H9 (cell line): ENCODE measurements around the gene RRAGC. TPM values are rescaled to one million over a fixed set of nuclear protein-coding genes. Genes with fewer than 3 reads are reported as not detected.

Experiments used
- DNase-seq: peaks from one replicate; pipeline ENCODE4 v3.0.0-alpha.2; 2017
- H2AFZ ChIP-seq: one replicate; pipeline ENCODE4 v1.6.1; 2013; ENCODE audit warnings: mild to moderate bottlenecking, low read length, control low read depth, moderate library complexity
- H2AK5ac ChIP-seq: 2 replicates; pipeline ENCODE4 v1.6.1; 2013; ENCODE audit warnings: low read length, control low read depth, mixed read lengths; ENCODE audit not compliant: insufficient read length
- H2BK120ac ChIP-seq: one replicate; pipeline ENCODE4 v1.6.1; 2013; ENCODE audit warnings: low read depth, mild to moderate bottlenecking, low read length, control low read depth, inconsistent platforms; ENCODE audit not compliant: poor library complexity, severe bottlenecking
- H2BK12ac ChIP-seq: 2 replicates; pipeline ENCODE4 v1.6.1; 2013; ENCODE audit warnings: low read length, control low read depth, mixed read lengths, low read depth; ENCODE audit not compliant: insufficient read length
- H2BK15ac ChIP-seq: 2 replicates; pipeline ENCODE4 v1.6.1; 2013; ENCODE audit warnings: low read depth, low read length, control low read depth
- H2BK20ac ChIP-seq: one replicate; pipeline ENCODE4 v1.6.1; 2013; ENCODE audit warnings: low read depth, mild to moderate bottlenecking, low read length, control low read depth, inconsistent platforms; ENCODE audit not compliant: poor library complexity, severe bottlenecking
- H2BK5ac ChIP-seq: 2 replicates; pipeline ENCODE4 v1.6.1; 2013; ENCODE audit warnings: low read length, control low read depth, mixed read lengths; ENCODE audit not compliant: insufficient read length
- H3K14ac ChIP-seq: 2 replicates; pipeline ENCODE4 v1.6.1; 2013; ENCODE audit warnings: low read length, control low read depth; ENCODE audit not compliant: insufficient read depth
- H3K18ac ChIP-seq: 2 replicates; pipeline ENCODE4 v1.6.1; 2013; ENCODE audit warnings: low read depth, mild to moderate bottlenecking, mixed read lengths, low read length, control low read depth; ENCODE audit not compliant: insufficient read length
- H3K23ac ChIP-seq: 2 replicates; pipeline ENCODE4 v1.6.1; 2013; ENCODE audit warnings: low read length, control low read depth, mixed read lengths, low read depth; ENCODE audit not compliant: insufficient read length
- H3K23me2 ChIP-seq: 2 replicates; pipeline ENCODE4 v1.6.1; 2013; ENCODE audit warnings: low read depth, mild to moderate bottlenecking, mixed read lengths, low read length, control low read depth; ENCODE audit not compliant: insufficient read length, poor library complexity, severe bottlenecking
- H3K27ac ChIP-seq: 2 replicates; pipeline ENCODE4 v1.5.1; 2013; ENCODE audit warnings: low read length, control low read depth, mixed read lengths, low read depth; ENCODE audit not compliant: insufficient read length
- H3K27me3 ChIP-seq: 2 replicates; pipeline ENCODE4 v1.6.1; 2013; ENCODE audit warnings: low read length, control low read depth, inconsistent platforms; ENCODE audit not compliant: insufficient read depth
- H3K4ac ChIP-seq: 2 replicates; pipeline ENCODE4 v1.6.1; 2013; ENCODE audit warnings: low read depth, mild to moderate bottlenecking, control low read depth, inconsistent platforms, low read length, moderate library complexity
- H3K4me1 ChIP-seq: 2 replicates; pipeline ENCODE4 v1.6.1; 2013; ENCODE audit warnings: low read length, control low read depth, inconsistent platforms; ENCODE audit not compliant: insufficient read depth
- H3K4me2 ChIP-seq: 2 replicates; pipeline ENCODE4 v1.6.1; 2013; ENCODE audit warnings: low read length, control low read depth, mixed read lengths; ENCODE audit not compliant: insufficient read length, insufficient read depth
- H3K56ac ChIP-seq: 2 replicates; pipeline ENCODE4 v1.6.1; 2013; ENCODE audit warnings: low read depth, mild to moderate bottlenecking, mixed read lengths, low read length, control low read depth; ENCODE audit not compliant: insufficient read length
- H3K79me1 ChIP-seq: 2 replicates; pipeline ENCODE4 v1.6.1; 2013; ENCODE audit warnings: low read depth, mild to moderate bottlenecking, moderate library complexity, low read length, control low read depth, inconsistent platforms; ENCODE audit not compliant: insufficient read depth, poor library complexity, severe bottlenecking
- H3K79me2 ChIP-seq: 2 replicates; pipeline ENCODE4 v1.6.1; 2013; ENCODE audit warnings: low read length, control low read depth, inconsistent platforms; ENCODE audit not compliant: insufficient read depth
- H3K9ac ChIP-seq: 2 replicates; pipeline ENCODE4 v1.6.1; 2013; ENCODE audit warnings: low read length, control low read depth, mixed read lengths; ENCODE audit not compliant: insufficient read length; ENCODE audit errors: extremely low read depth
- H3K9me3 ChIP-seq: one replicate; pipeline ENCODE4 v1.6.1; 2013; ENCODE audit warnings: low read depth, low read length, inconsistent platforms; ENCODE audit not compliant: control insufficient read depth
- H3T11ph ChIP-seq: one replicate; pipeline ENCODE4 v1.6.1; 2013; ENCODE audit warnings: mild to moderate bottlenecking, low read length, control low read depth, inconsistent platforms
- H4K20me1 ChIP-seq: one replicate; pipeline ENCODE4 v1.6.1; 2013; ENCODE audit not compliant: control insufficient read depth, insufficient read length, insufficient read depth
- H4K5ac ChIP-seq: 2 replicates; pipeline ENCODE4 v1.6.1; 2013; ENCODE audit warnings: low read depth, mild to moderate bottlenecking, mixed read lengths, low read length, control low read depth; ENCODE audit not compliant: insufficient read length
- H4K8ac ChIP-seq: replicated peaks from 2 replicates; pipeline ENCODE4 v1.6.1; 2013; ENCODE audit warnings: low read length, control low read depth, mixed read lengths, low read depth; ENCODE audit not compliant: insufficient read length
- H4K91ac ChIP-seq: 2 replicates; pipeline ENCODE4 v1.6.1; 2013; ENCODE audit warnings: low read depth, mild to moderate bottlenecking, moderate library complexity, mixed read lengths, low read length, control low read depth; ENCODE audit not compliant: insufficient read length
- H3K27ac Mint-ChIP-seq, 3 experiments: 2 replicates in 2 of 3; 3 replicates in 1 of 3; pipeline ENCODE4 v1.8.0; 2020 to 2021; ENCODE audit warnings: mixed read lengths in 3 of 3, mild to moderate bottlenecking in 1 of 3, moderate library complexity in 1 of 3
- H3K27me3 Mint-ChIP-seq: 2 replicates; pipeline ENCODE4 v1.8.0; 2021; ENCODE audit warnings: low read depth, mild to moderate bottlenecking, moderate library complexity, mixed read lengths
- H3K36me3 Mint-ChIP-seq, 3 experiments: 2 replicates in 2 of 3; 3 replicates in 1 of 3; pipeline ENCODE4 v1.8.0; 2020 to 2021; ENCODE audit warnings: low read depth in 3 of 3, mixed read lengths in 3 of 3; ENCODE audit not compliant: insufficient read depth in 1 of 3
- H3K4me1 Mint-ChIP-seq, 2 experiments: 2 replicates each; pipeline ENCODE4 v1.8.0; 2020; ENCODE audit warnings: mixed read lengths in 2 of 2
- H3K4me3 Mint-ChIP-seq, 2 experiments: 2 replicates in 1 of 2; 3 replicates in 1 of 2; pipeline ENCODE4 v1.8.0; 2020 to 2021; ENCODE audit warnings: mild to moderate bottlenecking in 2 of 2, mixed read lengths in 2 of 2, moderate library complexity in 1 of 2
- H3K9me3 Mint-ChIP-seq, 2 experiments: 2 replicates in 1 of 2; 3 replicates in 1 of 2; pipeline ENCODE4 v1.8.0; 2020; ENCODE audit warnings: mild to moderate bottlenecking in 2 of 2, mixed read lengths in 2 of 2, moderate library complexity in 1 of 2
- WGBS: extraction: QIAGEN DNeasy Blood & Tissue Kit; methylation state at CpG from one replicate; pipeline ENCODE4 v1.1.7; 2013; ENCODE audit warnings: missing lambda C conversion rate, low lambda C conversion rate, mixed read lengths; ENCODE audit not compliant: insufficient read length; ENCODE audit errors: extremely low coverage; 5-methylcytosine and 5-hydroxymethylcytosine counted together
- total RNA-seq: library from RNA; stranded (reverse); gene quantifications from 2 replicates; pipeline ENCODE4 v1.2.1, GENCODE V29; 2021
- TF ChIP-seq, protein P1 (sequence below): fragments of 200-600 bp; sonication (generic); conservative IDR thresholded peaks from 3 replicates; pipeline ENCODE4 v1.8.0; 2021; ENCODE audit warnings: antibody characterized with exemption, mild to moderate bottlenecking

The RRAGC gene
- total RNA-seq, 1 experiment from 2014 or later = 17.9 TPM

DNA sequence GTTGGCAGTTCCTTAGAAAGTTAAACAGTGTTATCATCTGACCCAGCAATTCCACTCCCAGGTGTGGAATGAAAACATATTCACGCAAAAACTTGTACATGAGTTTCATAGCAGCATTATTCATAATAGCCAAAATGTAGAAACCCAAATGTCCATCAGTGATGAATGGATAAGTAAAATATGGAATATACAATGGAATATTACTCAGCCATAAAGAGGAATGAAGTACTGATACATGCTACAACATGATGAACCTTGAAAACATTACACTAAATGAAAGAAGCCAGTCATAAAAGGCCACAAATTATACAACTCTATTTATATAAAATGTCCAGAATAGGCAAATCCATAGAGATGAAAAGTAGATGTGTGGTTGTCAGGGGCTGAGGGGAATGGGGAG is 53.5 kb downstream of the RRAGC start:
- H3K4me1 ChIP-seq = no peaks in the 10 kb centered on the region; the same call in 1 of the 2 replicates
- H3K27me3 ChIP-seq = peaks cover 10% of the 10 kb centered on the region; the same call in 1 of the 2 replicates
- Mint-ChIP-seq H3K9me3 (peaks cover 4% of the 10 kb centered on the region in 2 experiments; a peak in 4 of 5 replicates), H3K27me3 (peaks cover 91% of the 10 kb centered on the region), H3K4me1 (peaks cover 19 to 25% of the 10 kb centered on the region in 2 experiments), H3K4me3 (no peak overlapping the region), H3K27ac (no peak overlapping the region), H3K36me3 (peaks cover 0 to 2% (median 0%) of the 10 kb centered on the region in 3 experiments; a peak in 3 of 7 replicates)
- H3K4ac ChIP-seq = no peak overlapping the region
- H4K20me1 ChIP-seq = no peaks in the 10 kb centered on the region
- H4K5ac ChIP-seq = no peak overlapping the region
- H3K27ac ChIP-seq = no peak overlapping the region
- H2AFZ ChIP-seq = no peak overlapping the region
- no peaks in the 10 kb centered on the region for H3K9me3 ChIP-seq
- no peak overlapping the region for H4K91ac ChIP-seq
- H3K14ac ChIP-seq = no peak overlapping the region
- no peak overlapping the region for H2AK5ac ChIP-seq
- no peak overlapping the region for H3K9ac ChIP-seq
- no peak overlapping the region for H3K4me2 ChIP-seq
- no peaks in the 10 kb centered on the region for H3K23me2 ChIP-seq
- H2BK12ac ChIP-seq = no peak overlapping the region
- TF ChIP-seq, protein P1, sequence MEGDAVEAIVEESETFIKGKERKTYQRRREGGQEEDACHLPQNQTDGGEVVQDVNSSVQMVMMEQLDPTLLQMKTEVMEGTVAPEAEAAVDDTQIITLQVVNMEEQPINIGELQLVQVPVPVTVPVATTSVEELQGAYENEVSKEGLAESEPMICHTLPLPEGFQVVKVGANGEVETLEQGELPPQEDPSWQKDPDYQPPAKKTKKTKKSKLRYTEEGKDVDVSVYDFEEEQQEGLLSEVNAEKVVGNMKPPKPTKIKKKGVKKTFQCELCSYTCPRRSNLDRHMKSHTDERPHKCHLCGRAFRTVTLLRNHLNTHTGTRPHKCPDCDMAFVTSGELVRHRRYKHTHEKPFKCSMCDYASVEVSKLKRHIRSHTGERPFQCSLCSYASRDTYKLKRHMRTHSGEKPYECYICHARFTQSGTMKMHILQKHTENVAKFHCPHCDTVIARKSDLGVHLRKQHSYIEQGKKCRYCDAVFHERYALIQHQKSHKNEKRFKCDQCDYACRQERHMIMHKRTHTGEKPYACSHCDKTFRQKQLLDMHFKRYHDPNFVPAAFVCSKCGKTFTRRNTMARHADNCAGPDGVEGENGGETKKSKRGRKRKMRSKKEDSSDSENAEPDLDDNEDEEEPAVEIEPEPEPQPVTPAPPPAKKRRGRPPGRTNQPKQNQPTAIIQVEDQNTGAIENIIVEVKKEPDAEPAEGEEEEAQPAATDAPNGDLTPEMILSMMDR = no peak
- H3K23ac ChIP-seq = no peak overlapping the region
- H4K8ac ChIP-seq = no peak overlapping the region
- H2BK120ac ChIP-seq = no peak overlapping the region
- no peak overlapping the region for H2BK5ac ChIP-seq
- no CpG with 5 or more reads among the region's 1 CpG for WGBS
- H3K79me2 ChIP-seq = no peaks in the 10 kb centered on the region
- no peak overlapping the region for H3K18ac ChIP-seq
- no peaks in the 10 kb centered on the region for H3K79me1 ChIP-seq
- no peak overlapping the region for H2BK20ac ChIP-seq
- no peak overlapping the region for H3K56ac ChIP-seq
- no peak overlapping the region for H2BK15ac ChIP-seq
- H3T11ph ChIP-seq = no peak overlapping the region
- DNase-seq = no peak
